NCI-H146 (cell line): ENCODE measurements around the gene COX18.
A peak's percentile ranks its signal among the peaks of the same experiment; 100 is the strongest.

Source experiments
- DNase-seq: peaks from one replicate; lab custom pipeline; 2025; lab: John Stamatoyannopoulos, UW

The COX18 gene, protein sequence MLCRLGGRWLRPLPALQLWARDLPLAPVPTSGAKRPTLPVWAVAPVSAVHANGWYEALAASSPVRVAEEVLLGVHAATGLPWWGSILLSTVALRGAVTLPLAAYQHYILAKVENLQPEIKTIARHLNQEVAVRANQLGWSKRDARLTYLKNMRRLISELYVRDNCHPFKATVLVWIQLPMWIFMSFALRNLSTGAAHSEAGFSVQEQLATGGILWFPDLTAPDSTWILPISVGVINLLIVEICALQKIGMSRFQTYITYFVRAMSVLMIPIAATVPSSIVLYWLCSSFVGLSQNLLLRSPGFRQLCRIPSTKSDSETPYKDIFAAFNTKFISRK

DNA sequence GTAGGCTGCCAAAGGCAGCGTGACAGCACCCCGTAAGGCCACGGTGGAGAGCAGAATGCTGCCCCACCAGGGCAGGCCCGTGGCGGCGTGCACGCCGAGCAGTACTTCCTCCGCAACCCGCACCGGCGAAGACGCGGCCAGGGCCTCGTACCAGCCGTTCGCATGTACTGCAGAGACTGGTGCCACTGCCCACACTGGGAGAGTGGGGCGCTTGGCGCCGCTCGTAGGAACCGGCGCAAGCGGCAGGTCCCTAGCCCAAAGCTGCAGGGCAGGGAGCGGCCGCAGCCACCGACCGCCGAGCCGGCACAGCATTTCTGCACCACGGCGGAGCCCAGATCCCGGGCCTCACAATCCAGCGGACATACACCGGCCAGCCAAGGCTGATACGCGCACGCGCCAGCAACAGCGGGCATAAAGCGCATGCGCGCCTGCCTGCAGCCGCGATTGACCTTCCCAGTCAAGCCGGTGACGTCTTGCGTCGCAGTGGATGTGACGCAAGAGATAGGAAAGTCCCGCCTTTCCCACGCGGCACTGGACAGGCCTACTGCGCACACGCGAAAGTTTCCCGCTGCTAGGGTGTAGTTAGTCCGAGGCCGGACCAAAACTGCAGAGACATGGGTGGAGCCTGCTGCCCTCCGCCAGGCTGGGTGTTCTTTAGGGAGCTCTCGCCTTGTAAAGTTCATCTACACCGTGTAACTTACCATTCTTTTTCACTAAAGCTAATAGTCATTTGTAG is at the start of gene COX18:
TSS of gene COX18 (minus strand) at position 379 of the 736 bp plus-strand sequence. CDS start at position 312, 67 bp downstream.
- peak; percentile 99 for DNase-seq

DNA sequence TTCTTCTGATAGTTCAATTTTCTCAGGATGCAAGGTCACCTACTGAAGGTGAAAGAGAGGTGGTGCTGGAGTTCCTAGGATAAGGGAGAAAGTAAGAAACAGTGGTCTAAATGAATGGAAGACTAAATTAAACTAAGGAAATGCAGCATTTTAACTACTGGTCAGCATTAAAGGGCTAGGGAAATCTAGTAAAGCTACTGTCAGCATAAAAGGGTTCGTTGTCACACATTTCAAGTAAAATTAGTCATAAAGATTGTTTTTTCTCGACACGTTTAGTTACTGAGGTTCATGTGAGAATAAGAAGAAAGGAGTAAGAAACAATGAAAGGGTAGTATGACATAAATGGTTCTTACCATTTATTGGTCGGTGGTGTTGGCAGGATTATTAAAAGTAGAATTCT is 40.0 kb upstream of the COX18 start:
- no peak for DNase-seq

DNA sequence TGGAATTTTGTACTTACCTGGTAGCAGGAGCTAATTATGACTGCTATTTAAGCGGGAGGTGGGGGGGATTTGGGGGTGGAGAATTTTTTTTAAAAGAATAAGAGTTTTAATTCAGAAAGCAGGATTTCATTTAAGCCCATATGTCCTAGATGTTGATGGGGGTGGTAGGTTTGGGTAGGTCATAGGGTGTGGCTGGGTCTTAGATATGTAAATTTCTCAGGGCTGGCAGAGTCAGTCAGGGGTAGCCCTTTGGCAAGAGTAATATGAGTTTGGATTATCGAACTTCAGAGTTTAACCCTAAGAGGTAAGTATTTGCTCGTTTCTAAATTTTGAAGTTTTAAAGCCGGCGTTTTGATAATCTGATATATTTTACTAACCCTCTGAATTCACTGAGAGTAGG is 35.2 kb upstream of the COX18 start:
- no peak for DNase-seq

DNA sequence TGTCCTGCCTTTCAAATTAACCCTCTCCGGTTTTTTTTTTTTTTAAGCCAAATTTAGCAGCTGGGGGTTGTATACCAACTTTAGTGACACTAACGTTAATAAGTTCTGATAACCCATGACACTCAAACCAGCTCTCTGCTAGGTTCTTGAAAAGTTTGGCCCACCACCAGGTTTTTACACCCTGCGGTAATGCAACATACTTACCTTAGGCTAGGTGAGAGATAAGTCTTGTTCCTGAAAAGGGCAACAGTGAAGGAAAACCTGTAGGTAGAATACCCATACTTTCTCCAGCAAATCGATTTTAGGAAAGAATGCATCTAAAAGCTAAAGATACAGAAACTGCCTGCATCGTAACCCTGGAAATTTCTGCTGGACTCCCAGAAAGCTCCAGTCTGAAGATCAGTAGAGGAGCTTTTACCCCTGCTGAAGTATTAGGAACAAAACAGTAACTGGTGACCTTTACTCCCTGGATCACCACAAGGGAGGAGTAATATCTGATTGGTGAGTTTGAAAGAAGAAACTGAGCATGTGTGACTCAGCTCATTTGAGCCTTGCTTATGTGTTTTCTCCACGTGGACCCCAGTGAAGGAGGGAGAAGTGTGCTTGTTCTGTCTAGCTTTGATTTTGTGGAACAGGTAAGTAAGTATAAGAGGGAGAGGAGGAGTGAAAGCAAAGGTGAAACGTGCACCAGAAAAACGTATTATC is 34.4 kb upstream of the COX18 start:
- DNase-seq: no peak

DNA sequence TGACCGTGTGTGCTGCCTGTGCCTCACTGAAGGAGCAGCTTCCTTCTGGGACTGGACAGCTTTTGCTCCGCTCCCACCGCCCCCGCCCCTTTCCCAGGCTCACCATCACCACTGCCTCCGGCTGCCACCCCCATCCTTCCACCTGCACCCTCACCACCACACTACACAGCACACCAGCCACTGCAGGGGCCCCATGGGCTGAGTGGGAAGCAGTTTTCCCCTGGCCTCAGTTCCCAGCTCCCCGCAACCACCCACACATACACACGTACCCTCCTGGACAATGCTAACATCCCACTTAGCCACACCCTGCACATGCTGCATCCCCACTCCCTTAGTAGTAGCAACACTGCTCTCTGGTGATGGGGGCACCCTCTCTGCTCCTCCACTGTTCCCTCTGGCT is 29.6 kb upstream of the COX18 start:
- no peak for DNase-seq

DNA sequence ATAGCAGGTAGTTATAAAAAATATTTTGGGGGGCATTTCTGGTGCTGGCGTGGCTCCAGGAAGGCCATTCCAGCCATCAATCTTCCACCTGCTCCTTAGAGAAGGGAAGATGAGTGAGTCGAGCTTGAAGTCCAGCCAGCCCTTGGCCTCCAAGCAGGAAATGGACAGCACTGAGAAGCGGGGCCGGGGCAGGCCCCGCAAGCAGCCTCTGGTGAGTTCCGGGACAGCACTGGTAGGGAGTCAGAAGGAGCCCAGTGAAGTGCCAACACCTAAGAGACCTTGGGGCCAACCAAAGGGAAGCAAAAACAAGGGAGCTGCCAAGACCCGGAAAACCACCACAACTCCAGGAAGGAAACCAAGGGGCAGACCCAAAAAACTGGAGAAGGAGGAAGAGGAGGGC is 29.2 kb upstream of the COX18 start:
- no peak for DNase-seq

DNA sequence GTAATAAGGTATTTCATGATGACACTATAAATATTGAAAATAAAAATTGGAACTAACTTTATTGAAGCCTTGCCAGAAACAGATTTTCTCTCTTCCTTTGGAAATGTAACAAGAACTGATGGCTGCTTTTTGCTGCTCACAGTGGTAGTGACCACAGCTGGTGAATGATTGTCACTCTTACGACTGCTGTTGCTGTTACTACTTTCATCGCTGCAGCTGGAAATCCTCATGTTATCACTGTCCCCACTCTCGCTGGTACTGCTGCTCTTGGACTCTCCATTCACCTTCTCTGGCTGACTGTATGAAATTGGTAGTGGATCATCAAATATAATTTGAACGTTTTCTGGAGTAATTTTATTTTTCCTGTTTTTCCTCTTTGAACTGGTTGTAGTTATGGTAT is 28.5 kb upstream of the COX18 start:
- DNase-seq: no peak

DNA sequence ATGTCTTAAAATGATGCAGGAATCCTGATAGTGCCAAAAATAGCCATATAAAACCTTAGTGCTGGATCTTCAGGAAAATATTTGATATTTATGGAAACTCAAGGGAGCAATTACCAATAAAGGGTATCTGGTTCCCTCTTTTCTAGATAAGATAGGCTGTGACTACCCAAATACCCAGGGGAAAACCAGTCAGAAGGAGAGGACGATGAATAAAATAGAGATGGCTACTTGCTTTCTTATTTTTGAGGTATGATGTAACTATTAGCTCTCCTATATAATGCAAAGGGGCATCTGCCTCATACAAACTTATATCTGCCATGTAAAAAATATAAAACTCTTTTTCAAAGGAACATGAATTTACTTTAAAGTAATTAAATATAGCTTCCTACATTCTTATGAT is 23.4 kb upstream of the COX18 start:
- no peak for DNase-seq

DNA sequence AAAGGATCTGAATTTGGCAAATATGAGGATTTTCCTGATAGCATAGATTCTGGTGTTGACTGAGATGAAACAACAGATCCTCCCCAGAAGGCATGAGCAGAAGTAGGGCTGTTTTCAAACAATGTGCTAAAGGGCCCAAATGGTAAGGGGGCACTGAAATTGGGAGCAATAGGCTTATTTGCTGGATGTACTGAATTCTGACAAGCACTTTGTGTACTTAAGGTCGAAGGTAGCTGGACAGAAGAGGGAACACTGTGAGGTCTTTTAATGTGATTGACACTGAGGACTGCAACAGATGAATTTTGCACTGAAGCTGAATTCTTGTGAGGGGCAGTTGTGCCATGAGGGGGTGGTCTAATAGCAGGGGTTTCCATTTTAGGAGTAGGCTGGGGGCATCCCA is 21.2 kb upstream of the COX18 start:
- DNase-seq: no peak

DNA sequence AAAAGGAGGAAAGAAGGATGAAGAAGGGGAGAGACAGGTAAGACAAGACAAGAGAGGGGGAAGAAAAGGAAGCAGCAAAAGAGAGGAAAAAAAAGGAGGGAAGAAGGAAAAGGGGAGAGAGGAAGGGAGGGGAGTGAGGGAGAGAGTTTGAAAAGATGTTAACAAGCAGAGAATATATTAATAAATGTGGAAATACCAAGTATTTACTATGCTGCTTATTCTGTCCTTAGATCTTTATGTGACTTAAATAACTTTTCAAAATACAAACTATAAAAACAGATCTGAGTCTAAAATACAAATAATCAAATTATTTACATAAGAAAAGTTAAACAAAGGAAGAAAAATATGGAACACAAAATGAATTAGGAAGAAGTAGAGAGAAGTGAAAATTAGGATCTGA is 18.4 kb upstream of the COX18 start:
- DNase-seq: no peak

DNA sequence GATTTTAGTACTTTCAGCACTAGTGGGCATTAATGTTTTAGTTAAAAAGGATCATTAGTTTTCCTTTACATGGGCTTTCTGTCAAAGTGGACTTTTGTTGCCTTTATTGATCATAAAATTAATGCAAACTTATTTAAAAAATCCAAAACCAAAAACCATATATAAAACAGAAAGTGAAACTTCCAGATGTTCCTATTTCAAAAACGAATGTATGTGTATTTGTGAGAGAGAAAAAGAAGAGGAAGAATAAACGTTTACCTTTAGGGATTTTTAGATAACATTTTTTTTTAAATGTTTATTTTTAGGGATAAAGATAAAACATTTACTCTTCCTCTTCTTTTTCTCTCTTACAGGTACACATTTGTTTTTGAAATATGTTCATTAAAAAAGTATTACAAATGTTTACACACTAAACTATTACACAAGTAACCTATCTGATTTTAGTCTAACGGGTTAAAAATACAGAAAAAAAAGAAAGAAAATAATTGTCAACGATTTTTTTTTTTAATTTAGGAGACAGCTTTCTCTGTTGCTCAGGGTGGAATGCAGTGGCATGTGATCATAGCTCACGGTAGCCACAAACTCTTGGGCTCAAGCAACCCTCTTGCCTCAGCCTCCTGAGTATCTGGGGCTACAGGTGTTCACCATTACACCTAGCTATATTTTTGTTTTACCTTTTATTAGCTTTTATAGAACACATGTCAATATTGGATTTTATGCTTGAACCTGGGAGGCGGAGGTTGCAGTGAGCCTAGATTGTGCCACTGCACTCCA is 16.8 kb upstream of the COX18 start:
- DNase-seq: no peak

DNA sequence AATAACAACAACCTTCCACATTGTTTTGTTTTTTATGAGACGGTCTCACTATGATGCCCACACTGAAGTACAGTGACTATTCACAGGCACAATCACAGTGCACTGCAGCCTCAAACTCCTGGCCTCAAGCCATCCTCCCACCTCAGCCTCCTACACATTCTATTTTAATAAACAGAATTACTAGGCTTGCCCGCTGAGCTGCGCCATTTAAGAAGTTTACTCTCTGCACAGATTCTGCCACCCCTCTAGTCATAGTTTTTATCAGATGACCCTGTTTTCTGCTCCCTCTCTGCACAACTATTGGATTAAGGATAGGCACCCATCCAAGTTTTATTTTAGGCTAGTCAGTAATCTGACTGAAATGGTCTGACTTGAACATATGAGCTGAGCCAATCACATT is 11.3 kb upstream of the COX18 start:
- DNase-seq: no peak

DNA sequence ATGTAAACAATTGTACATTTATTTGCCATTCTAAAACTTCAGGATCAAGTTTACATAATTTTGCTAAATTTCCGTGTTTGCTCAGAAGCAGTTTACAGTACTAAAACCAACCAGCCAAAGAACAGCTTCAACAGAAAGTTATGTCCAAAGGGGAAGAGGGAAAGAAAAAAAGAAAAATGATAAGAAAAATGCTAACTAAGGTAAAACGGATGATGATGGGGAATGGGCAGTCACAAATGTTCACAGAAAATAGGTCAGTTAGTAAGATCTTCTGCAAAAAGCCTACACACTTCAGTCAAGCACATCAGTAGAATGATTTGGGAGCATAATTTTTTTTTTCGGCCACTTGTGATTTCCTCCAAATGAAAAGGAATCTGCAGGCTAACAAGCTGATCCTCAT is 6.3 kb upstream of the COX18 start:
- no peak for DNase-seq

DNA sequence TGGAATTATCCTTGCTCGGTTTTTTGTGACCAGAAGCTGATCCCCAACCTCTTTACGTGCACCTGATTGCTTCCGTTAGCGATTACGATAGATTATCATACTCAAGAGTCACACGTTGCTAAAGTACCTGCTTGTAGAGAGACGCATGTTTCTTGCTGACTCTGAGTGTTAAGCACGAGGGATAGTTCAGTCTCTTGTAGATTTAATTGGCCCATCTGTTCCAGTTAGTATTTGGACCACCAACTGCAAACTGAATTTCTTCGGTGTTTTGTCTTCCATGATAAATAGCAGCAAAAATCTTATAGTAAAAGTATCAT is 516 bp upstream of the COX18 start:
- no peak for DNase-seq

DNA sequence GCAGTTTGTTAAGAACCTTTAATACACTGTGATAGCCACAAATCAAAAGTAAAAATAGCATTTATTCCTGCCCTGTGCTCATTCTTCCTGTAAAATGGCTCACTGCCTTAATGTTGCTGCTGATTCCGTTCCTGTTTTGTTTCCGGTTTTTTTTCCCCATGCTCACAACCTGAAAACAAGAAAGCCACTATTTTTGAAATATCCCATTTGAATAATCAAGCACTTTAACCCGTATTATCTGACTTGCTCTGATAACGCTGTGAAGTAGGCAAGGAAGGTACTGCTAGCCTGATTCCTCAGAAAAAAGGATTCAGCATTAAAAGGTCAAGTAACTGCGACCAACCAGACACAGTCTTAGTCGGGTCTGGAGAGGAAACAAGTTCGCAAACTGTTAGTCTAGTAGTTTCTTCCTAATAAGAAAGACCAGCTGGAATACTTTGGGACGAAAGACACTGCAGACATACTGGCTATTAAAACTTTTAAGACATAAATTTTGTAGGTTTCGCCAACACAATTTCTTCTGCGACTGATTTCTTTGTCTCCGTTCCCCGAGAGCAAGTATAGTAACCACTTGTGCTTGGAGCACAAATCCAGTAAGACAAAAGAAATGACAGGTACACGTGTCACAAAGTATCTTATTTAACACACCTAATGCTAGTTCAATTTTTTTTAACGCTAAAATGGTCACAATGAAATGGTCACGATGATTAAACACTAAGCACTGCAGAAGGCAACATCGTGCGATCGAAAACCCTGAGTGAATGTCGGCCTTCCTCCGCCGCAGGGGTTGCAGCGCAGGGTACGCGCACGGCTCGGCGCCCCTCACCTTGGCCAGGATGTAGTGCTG is 802 bp downstream of the COX18 start:
- peak; percentile 41 for DNase-seq

DNA sequence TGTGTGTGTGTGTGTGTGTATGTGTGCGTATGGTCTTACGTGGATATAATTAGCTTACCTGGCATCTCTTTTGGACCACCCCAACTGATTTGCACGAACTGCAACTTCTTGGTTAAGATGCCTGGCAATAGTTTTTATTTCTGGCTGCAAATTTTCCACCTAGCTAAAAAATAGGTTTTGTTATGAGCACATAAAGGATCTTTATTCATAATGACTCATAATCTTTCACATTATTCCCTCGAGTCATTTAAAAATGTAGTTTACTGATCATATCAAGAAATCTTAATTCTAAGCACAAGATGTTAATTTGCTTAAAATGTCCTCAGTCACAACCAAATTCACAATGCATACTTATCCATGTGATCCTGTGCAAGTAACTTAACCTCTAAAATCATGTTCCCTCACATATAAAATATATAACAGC is 1.5 kb downstream of the COX18 start:
- DNase-seq: no peak

DNA sequence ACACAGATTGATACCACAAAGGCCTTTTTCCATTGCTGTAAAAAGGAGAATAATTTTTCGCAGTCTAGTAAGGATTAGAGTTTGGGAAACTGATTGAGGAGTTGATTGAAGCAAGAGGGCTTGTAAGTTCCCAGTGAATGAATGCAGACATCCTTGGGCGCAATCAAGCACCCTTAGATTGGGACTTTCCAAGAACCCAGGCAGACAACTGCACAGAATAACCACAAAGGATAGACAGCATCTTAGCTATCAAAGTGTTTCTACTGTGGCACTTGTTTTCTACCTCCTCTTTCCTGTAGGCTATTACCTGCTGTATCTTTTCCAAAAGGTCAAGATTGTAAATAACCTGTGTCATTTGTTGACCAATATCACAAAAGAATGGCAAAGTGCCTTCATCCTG is 2.6 kb downstream of the COX18 start:
- DNase-seq: no peak

DNA sequence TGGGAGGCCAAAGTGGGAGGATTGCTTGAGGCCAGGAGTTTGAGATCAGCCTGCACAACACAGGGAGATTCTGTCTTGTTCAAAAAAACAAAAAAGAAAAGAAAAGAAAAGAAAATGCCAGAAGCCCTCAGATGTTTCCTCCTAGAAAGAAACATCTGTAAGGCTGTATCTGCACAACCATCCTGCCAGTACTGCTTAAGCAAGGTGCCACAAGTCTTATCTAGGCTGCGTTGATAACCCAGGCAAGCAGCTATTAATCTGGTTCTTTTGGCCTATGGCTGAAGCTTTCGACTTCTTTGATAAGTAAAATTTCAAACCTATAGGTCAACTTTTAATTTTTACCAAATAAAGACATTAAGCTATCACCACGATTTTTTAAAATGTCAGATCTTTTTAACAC is 3.1 kb downstream of the COX18 start:
- DNase-seq: no peak

DNA sequence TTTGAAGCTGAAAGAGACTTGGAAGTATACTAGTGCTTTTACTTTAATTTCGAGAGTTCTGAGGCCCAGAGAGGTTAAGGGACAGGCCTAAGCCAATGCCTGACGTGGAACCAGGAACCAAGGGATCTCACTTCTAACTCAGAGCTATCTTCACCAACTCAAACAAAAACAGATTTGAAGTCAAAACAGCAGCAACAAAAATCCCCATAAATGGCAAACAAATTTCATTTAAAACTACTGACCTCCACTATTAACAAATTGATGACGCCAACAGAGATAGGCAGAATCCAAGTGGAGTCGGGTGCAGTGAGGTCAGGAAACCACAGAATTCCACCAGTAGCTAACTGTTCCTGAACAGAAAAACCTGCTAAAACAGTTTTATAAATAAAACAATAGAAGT is 5.0 kb downstream of the COX18 start:
- no peak for DNase-seq

DNA sequence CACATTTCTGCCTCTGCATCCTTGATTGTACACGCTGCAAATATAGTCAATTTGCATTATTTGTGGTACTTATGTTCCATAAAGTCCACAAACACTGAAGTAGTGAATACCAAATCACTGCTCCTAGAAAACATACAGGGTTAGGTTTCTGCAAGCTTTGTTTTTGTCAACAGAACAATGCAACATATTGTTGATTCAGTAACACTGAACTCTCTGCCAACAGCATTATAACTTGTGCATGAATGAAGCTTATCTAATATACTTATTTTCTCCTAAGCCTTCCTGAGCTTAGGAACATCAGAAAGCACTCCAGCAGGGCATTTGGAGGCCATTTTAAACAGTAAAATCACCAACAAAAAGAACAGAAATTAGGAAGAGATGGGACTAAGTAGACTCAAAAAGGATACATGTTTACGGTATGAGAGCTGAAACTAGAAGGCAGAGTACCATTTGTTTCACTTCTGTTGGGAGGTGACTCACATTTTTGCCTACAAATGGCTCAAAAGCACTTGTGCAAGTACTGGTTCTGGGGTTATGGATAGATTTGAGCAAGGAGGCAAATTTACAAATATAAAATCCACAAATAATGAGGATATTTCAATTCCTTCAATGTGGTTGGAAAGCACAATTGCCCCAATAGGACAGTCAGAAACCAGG is 14.1 kb downstream of the COX18 start:
- DNase-seq: no peak

DNA sequence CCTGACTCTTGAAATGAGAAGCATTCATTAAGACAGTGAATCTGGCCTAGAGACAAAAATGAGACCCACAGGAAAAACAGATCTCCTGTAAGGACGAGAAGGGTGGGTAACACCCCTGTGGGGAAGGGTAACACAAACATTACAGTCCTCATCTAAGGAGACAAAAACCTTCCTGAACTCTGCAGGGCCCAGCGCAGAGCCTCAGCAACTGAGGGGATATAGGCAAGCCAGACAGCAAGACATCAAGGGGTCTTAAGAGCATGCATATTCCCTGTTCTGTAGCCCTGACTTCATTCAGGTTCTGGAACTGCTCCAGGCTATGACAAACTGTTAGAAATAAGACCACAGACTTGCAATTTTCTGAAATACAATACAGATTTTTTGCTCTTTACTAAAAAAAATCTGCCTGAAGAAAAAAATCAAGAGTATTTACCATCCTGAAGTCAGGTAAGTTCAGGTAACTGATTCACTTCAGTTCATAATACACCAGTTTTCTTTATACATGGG is 15.5 kb downstream of the COX18 start:
- DNase-seq: no peak
